SK-N-SH (cell line): Measurements from ENCODE around the gene HINT3. TPM values are rescaled to one million over a fixed set of nuclear protein-coding genes. Genes with fewer than 3 reads are reported as not detected.

Experiments
- CTCF ChIA-PET: fragments of 300-600, 350-600 bp; formaldehyde crosslinking; extraction: SDS; loops from one replicate; lab custom pipeline; 2021; lab: Yijun Ruan, JAX
- POLR2A ChIA-PET: fragments of 350-600 bp; sonication (Branson Sonifier 250); formaldehyde crosslinking; extraction: SDS; loops from one replicate; lab custom pipeline; 2020; ENCODE audit warnings: antibody characterized with exemption, inconsistent platforms; lab: Yijun Ruan, JAX
- DNase-seq: peaks from one replicate; pipeline ENCODE4 v3.0.0; 2012
- H2AFZ ChIP-seq: fragments of 200-600 bp; sonication (generic); 2 replicates; pipeline ENCODE4 v1.8.1; 2016; ENCODE audit warnings: antibody characterized with exemption, mild to moderate bottlenecking, low read depth
- H3F3A ChIP-seq: fragments of 200-600 bp; sonication (generic); replicated peaks from 2 replicates; pipeline ENCODE3; 2016; ENCODE audit warnings: antibody characterized with exemption, mild to moderate bottlenecking; ENCODE audit not compliant: insufficient read depth
- H3K27ac ChIP-seq, 2 experiments: fragments of 200-500 bp in 1 of 2; fragments of 200-600 bp in 1 of 2; sonication (Bioruptor generic) in 1 of 2; sonication (generic), shearing (Covaris generic) in 1 of 2; 2 replicates each; pipeline versions ENCODE4 v1.5.1 to v1.6.1; 2014 to 2016; ENCODE audit warnings: low read depth in 2 of 2, inconsistent platforms in 1 of 2, low read length in 1 of 2, mild to moderate bottlenecking in 1 of 2, mixed read lengths in 1 of 2
- H3K27me3 ChIP-seq: fragments of 200-600 bp; sonication (generic), shearing (Covaris generic); 2 replicates; pipeline ENCODE4 v1.6.1; 2016; ENCODE audit warnings: mixed run types; ENCODE audit not compliant: insufficient read depth
- H3K36me3 ChIP-seq, 2 experiments: fragments of 200-500 bp in 1 of 2; fragments of 200-600 bp in 1 of 2; sonication (Bioruptor generic) in 1 of 2; sonication (generic) in 1 of 2; replicated peaks in 1 of 2; 2 replicates each; pipeline versions ENCODE3 to v1.5.1; 2014 to 2016; ENCODE audit warnings: low read length in 1 of 2, mild to moderate bottlenecking in 1 of 2; ENCODE audit not compliant: insufficient read depth in 2 of 2, control insufficient read depth in 1 of 2
- H3K4me1 ChIP-seq, 2 experiments: fragments of 200-500 bp in 1 of 2; fragments of 200-600 bp in 1 of 2; sonication (Bioruptor generic) in 1 of 2; sonication (generic), shearing (Covaris generic) in 1 of 2; 2 replicates each; pipeline versions ENCODE4 v1.5.1 to v1.6.1; 2014 to 2016; ENCODE audit warnings: low read depth in 1 of 2, low read length in 1 of 2, mixed run types in 1 of 2; ENCODE audit not compliant: insufficient read depth in 2 of 2, control insufficient read depth in 1 of 2
- H3K4me2 ChIP-seq: fragments of 200-600 bp; sonication (generic), shearing (Covaris generic); 2 replicates; pipeline ENCODE4 v1.6.1; 2017; ENCODE audit warnings: mixed run types
- H3K4me3 ChIP-seq, 2 experiments: fragments of 200-500 bp in 1 of 2; fragments of 200-600 bp in 1 of 2; sonication (Bioruptor generic) in 1 of 2; sonication (generic), shearing (Covaris generic) in 1 of 2; 2 replicates each; pipeline versions ENCODE4 v1.5.1 to v1.8.1; 2014 to 2016; ENCODE audit warnings: low read depth in 2 of 2, inconsistent platforms in 1 of 2, low read length in 1 of 2, mild to moderate bottlenecking in 1 of 2, mixed read lengths in 1 of 2, moderate library complexity in 1 of 2
- H3K79me2 ChIP-seq: fragments of 200-600 bp; sonication (generic); 2 replicates; pipeline ENCODE4 v1.8.1; 2017; ENCODE audit warnings: mild to moderate bottlenecking; ENCODE audit not compliant: insufficient read depth
- H3K9ac ChIP-seq: fragments of 200-600 bp; sonication (generic); 2 replicates; pipeline ENCODE4 v1.6.1; 2017; ENCODE audit warnings: mixed run types
- H3K9me2 ChIP-seq: fragments of 200-600 bp; sonication (generic); 2 replicates; pipeline ENCODE4 v1.6.1; 2017; ENCODE audit warnings: mixed run types
- H3K9me3 ChIP-seq: fragments of 200-600 bp; sonication (generic); 2 replicates; pipeline ENCODE4 v1.6.1; 2017; ENCODE audit warnings: mixed run types, mild to moderate bottlenecking, moderate library complexity
- H4K20me1 ChIP-seq: fragments of 200-600 bp; sonication (generic); 2 replicates; pipeline ENCODE4 v1.6.1; 2017; ENCODE audit warnings: mild to moderate bottlenecking, mixed run types; ENCODE audit not compliant: insufficient read depth
- FOSL2 ChIP-seq: IDR thresholded peaks from 2 replicates; pipeline ENCODE4 v1.4.0; 2012; ENCODE audit warnings: low read depth, mild to moderate bottlenecking, moderate library complexity, borderline replicate concordance
- FOXJ3 ChIP-seq: sonication (generic); formaldehyde crosslinking; IDR thresholded peaks from 2 replicates; pipeline ENCODE4 v1.5.1; 2020; ENCODE audit warnings: mild to moderate bottlenecking, missing genetic modification reagents
- FOXM1 ChIP-seq: IDR thresholded peaks from 2 replicates; pipeline ENCODE4 v1.4.0; 2012; ENCODE audit warnings: low read depth, mild to moderate bottlenecking
- IRF3 ChIP-seq: fragments of 150-350 bp; IDR thresholded peaks from 2 replicates; pipeline ENCODE4 v1.6.1; 2016; ENCODE audit warnings: mild to moderate bottlenecking, low read depth, low read length
- JUND ChIP-seq: IDR thresholded peaks from 2 replicates; pipeline ENCODE4 v1.4.0; 2012
- NRF1 ChIP-seq: IDR thresholded peaks from 2 replicates; pipeline ENCODE4 v1.6.1; 2012; ENCODE audit warnings: low read depth, mild to moderate bottlenecking, low read length
- REST ChIP-seq: IDR thresholded peaks from 2 replicates; pipeline ENCODE4 v1.6.1; 2012; ENCODE audit warnings: mild to moderate bottlenecking, low read depth, low read length, moderate library complexity
- RFX5 ChIP-seq: IDR thresholded peaks from 2 replicates; pipeline ENCODE4 v1.6.1; 2012; ENCODE audit warnings: mild to moderate bottlenecking, improper control_type of control experiment, low read length
- RXRA ChIP-seq: IDR thresholded peaks from 2 replicates; pipeline ENCODE4 v1.4.0; 2012; ENCODE audit warnings: low read depth, mild to moderate bottlenecking, borderline replicate concordance
- SIN3A ChIP-seq: IDR thresholded peaks from 2 replicates; pipeline ENCODE4 v1.6.1; 2012; ENCODE audit warnings: low read depth, mild to moderate bottlenecking, low read length, moderate library complexity, borderline replicate concordance
- SMC3 ChIP-seq: IDR thresholded peaks from 2 replicates; pipeline ENCODE4 v1.6.1; 2012; ENCODE audit warnings: low read depth, low read length, improper control_type of control experiment
- TCF12 ChIP-seq: IDR thresholded peaks from 2 replicates; pipeline ENCODE4 v1.4.0; 2012
- TEAD4 ChIP-seq: IDR thresholded peaks from 2 replicates; pipeline ENCODE4 v1.4.0; 2012; ENCODE audit warnings: mild to moderate bottlenecking, borderline replicate concordance; ENCODE audit not compliant: insufficient read depth
- USF1 ChIP-seq: IDR thresholded peaks from 2 replicates; pipeline ENCODE4 v1.4.0; 2012; ENCODE audit warnings: low read depth, borderline replicate concordance
- USF2 ChIP-seq: fragments of 150-350 bp; IDR thresholded peaks from 2 replicates; pipeline ENCODE4 v1.6.1; 2017; ENCODE audit warnings: antibody characterized with exemption, low read length, low read depth, borderline replicate concordance
- YY1 ChIP-seq: IDR thresholded peaks from 2 replicates; pipeline ENCODE4 v1.4.0; 2012; ENCODE audit warnings: low read depth, mild to moderate bottlenecking
- ZBTB33 ChIP-seq: IDR thresholded peaks from 2 replicates; pipeline ENCODE4 v1.4.0; 2012; ENCODE audit warnings: low read depth, borderline replicate concordance
- WGBS: methylation state at CpG from one replicate; pipeline ENCODE4 v1.1.6; 2017; ENCODE audit warnings: low lambda C conversion rate; 5-methylcytosine and 5-hydroxymethylcytosine counted together
- polyA plus RNA-seq, 3 experiments: library from polyadenylated mRNA; depleted of rRNA; stranded (reverse); fragments of >200 nt; gene quantifications; 2 replicates each; pipeline ENCODE4 v1.2.3, GENCODE V29; 2012

HINT3 gene
- polyA plus RNA-seq, 1 of the 3 experiments (the other 2 are of a cell fraction) = 1.8 TPM

GRCh38 chr6:125927761-125928160 lies 28.8 kb upstream of the HINT3 start:
- Histone ChIP-seq H4K20me1 (no peaks in the 10 kb centered on the region), H3K4me1 (peaks cover 0 to 11% of the 10 kb centered on the region in 2 experiments; a peak in 2 of 4 replicates), H2AFZ (no peak overlapping the region), H3K27me3 (no peaks in the 10 kb centered on the region)
- TF ChIP-seq SIN3A (no peak), IRF3 (no peak), YY1 (no peak), SMC3 (no peak), RXRA (no peak), TCF12 (no peak), RFX5 (no peak), TEAD4 (no peak), FOXM1 (no peak), ZBTB33 (no peak), USF2 (no peak), FOSL2 (no peak), NRF1 (no peak), FOXJ3 (CRISPR knock-in tag) (no peak), REST (no peak), USF1 (no peak), JUND (no peak)
- TF ChIP-seq, all 33 proteins: peak for 0
- ChIA-PET POLR2A (no interaction called here), CTCF (interaction anchor here (0.7 to 1.9 kb wide), 2 partner anchors 29 to 33 kb away, joined by 3 to 5 read pairs; partner anchors contain the start of gene HINT3)
- WGBS = 84% methylated on average over 2 of the region's 7 CpGs
- H3K9me2 ChIP-seq = no peaks in the 10 kb centered on the region
- no peaks in the 10 kb centered on the region for H3F3A ChIP-seq
- peaks cover 37 to 69% of the 10 kb centered on the region in 2 experiments for H3K36me3 ChIP-seq
- no peak overlapping the region for H3K27ac ChIP-seq
- H3K79me2 ChIP-seq = no peaks in the 10 kb centered on the region
- H3K4me2 ChIP-seq = no peak overlapping the region
- H3K4me3 ChIP-seq = no peak overlapping the region
- no peaks in the 10 kb centered on the region for H3K9me3 ChIP-seq
- no peak overlapping the region for H3K9ac ChIP-seq
- DNase-seq = no peak
